Activated naive CD8-positive, alpha-beta T cell treated with anti-CD3 and anti-CD28 coated beads, Interleukin-2, amount 10 ng/mL, durations not matched to agents 7 days and 5 days (primary cell): Measurements from ENCODE around the gene PLCH2. TPM values are rescaled to one million over a fixed set of nuclear protein-coding genes. Genes with fewer than 3 reads are reported as not detected.
A peak's percentile ranks its signal among the peaks of the same experiment; 100 is the strongest.

ENCODE experiments used
- ATAC-seq: fragments of 150-1000 bp; cut with Tn5 transposase; one replicate; pipeline ENCODE4 v1.10.0; 2021; ENCODE audit warnings: low read depth, moderate library complexity
- POLR2A ChIA-PET: fragments of 350-600 bp; sonication (Branson Sonifier 250); formaldehyde crosslinking; loops from one replicate; lab custom pipeline; 2021; ENCODE audit warnings: antibody characterized with exemption; lab: Charles Lee
- DNase-seq: peaks from one replicate; pipeline ENCODE4 v3.0.0; 2021
- H3K27ac Mint-ChIP-seq: one replicate; pipeline ENCODE4 v1.8.0; 2022; ENCODE audit warnings: mild to moderate bottlenecking, mixed read lengths
- H3K27me3 Mint-ChIP-seq: one replicate; pipeline ENCODE4 v1.8.0; 2022; ENCODE audit warnings: mild to moderate bottlenecking, moderate library complexity, mixed read lengths
- H3K36me3 Mint-ChIP-seq: one replicate; pipeline ENCODE4 v1.8.0; 2021; ENCODE audit warnings: mild to moderate bottlenecking, mixed read lengths
- H3K4me1 Mint-ChIP-seq: one replicate; pipeline ENCODE4 v1.8.0; 2021; ENCODE audit warnings: mixed read lengths
- H3K4me3 Mint-ChIP-seq: one replicate; pipeline ENCODE4 v1.8.0; 2022; ENCODE audit warnings: mild to moderate bottlenecking, moderate library complexity, mixed read lengths
- H3K9me3 Mint-ChIP-seq: one replicate; pipeline ENCODE4 v1.8.0; 2021; ENCODE audit warnings: mixed read lengths
- total RNA-seq, 2 experiments: library from RNA; stranded (reverse); gene quantifications; one replicate each; pipeline ENCODE4 v1.2.3, GENCODE V29; 2021

PLCH2 gene
- total RNA-seq, 2 experiments from 2014 or later: 28.2 to 30.3 TPM

- Mint-ChIP-seq H3K4me3 (no peak overlapping the region), H3K27me3 (no peaks in the 10 kb centered on the region), H3K9me3 (no peaks in the 10 kb centered on the region), H3K4me1 (peaks cover 12% of the 10 kb centered on the region), H3K36me3 (no peaks in the 10 kb centered on the region), H3K27ac (no peak overlapping the region)
- no peak for DNase-seq
- no peak for ATAC-seq
- POLR2A ChIA-PET: interaction anchor here (1.7 kb wide), 1 partner anchor 53 kb away, joined by 7 read pairs; no protein-coding TSS in a partner anchor
Measured at GRCh38 chr1:2494323-2494693, 18.2 kb downstream of the PLCH2 start.

GRCh38 chr1:2495026-2495425, 18.9 kb downstream of the PLCH2 start:
- no peak for DNase-seq
- no peak for ATAC-seq
- H3K4me3 Mint-ChIP-seq: no peak overlapping the region
- H3K9me3 Mint-ChIP-seq: no peaks in the 10 kb centered on the region
- no peak overlapping the region for H3K27ac Mint-ChIP-seq
- POLR2A ChIA-PET: interaction anchor here (0.7 to 0.8 kb wide), 2 partner anchors 29 to 77 kb away, joined by 3 read pairs; no protein-coding TSS in a partner anchor
- H3K36me3 Mint-ChIP-seq: no peaks in the 10 kb centered on the region
- H3K27me3 Mint-ChIP-seq: no peaks in the 10 kb centered on the region
- peaks cover 16% of the 10 kb centered on the region for H3K4me1 Mint-ChIP-seq

GRCh38 chr1:2495546-2495945, 19.5 kb downstream of the PLCH2 start:
- ATAC-seq (no peak), DNase-seq (no peak)
- Mint-ChIP-seq H3K9me3 (no peaks in the 10 kb centered on the region), H3K4me1 (peaks cover 20% of the 10 kb centered on the region), H3K27ac (no peak overlapping the region), H3K27me3 (no peaks in the 10 kb centered on the region), H3K4me3 (no peak overlapping the region), H3K36me3 (no peaks in the 10 kb centered on the region)
- POLR2A ChIA-PET: interaction anchor here (0.7 to 0.8 kb wide), 2 partner anchors 29 to 78 kb away, joined by 3 read pairs; no protein-coding TSS in a partner anchor

GRCh38 chr1:2496087-2496622, 20.1 kb downstream of the PLCH2 start:
- H3K36me3 Mint-ChIP-seq: no peaks in the 10 kb centered on the region
- DNase-seq: peak; percentile 61
- POLR2A ChIA-PET: interaction anchor here (1.3 kb wide), 1 partner anchor 51 kb away, joined by 4 read pairs; no protein-coding TSS in a partner anchor
- no peak overlapping the region for H3K4me3 Mint-ChIP-seq
- peak; percentile 61 for ATAC-seq
- H3K4me1 Mint-ChIP-seq: peaks cover 20% of the 10 kb centered on the region
- H3K27ac Mint-ChIP-seq: peak overlapping the region; percentile 70
- no peaks in the 10 kb centered on the region for H3K27me3 Mint-ChIP-seq
- no peaks in the 10 kb centered on the region for H3K9me3 Mint-ChIP-seq

- Mint-ChIP-seq H3K4me1 (peaks cover 20% of the 10 kb centered on the region), H3K27me3 (no peaks in the 10 kb centered on the region), H3K36me3 (no peaks in the 10 kb centered on the region), H3K27ac (no peak overlapping the region), H3K9me3 (no peaks in the 10 kb centered on the region), H3K4me3 (no peak overlapping the region)
- POLR2A ChIA-PET: interaction anchor here (1.3 kb wide), 1 partner anchor 51 kb away, joined by 4 read pairs; no protein-coding TSS in a partner anchor
- ATAC-seq: no peak
- DNase-seq: no peak
Measured at GRCh38 chr1:2496746-2497145, 20.7 kb downstream of the PLCH2 start.

- no peak overlapping the region for H3K27ac Mint-ChIP-seq
- no peak for ATAC-seq
- no peaks in the 10 kb centered on the region for H3K9me3 Mint-ChIP-seq
- H3K36me3 Mint-ChIP-seq: no peaks in the 10 kb centered on the region
- no peak for DNase-seq
- POLR2A ChIA-PET: interaction anchor here (0.9 to 1.3 kb wide), 2 partner anchors 49 to 51 kb away, joined by 3 to 4 read pairs; no protein-coding TSS in a partner anchor
- no peaks in the 10 kb centered on the region for H3K27me3 Mint-ChIP-seq
- no peak overlapping the region for H3K4me3 Mint-ChIP-seq
- H3K4me1 Mint-ChIP-seq: peaks cover 20% of the 10 kb centered on the region
Measured at GRCh38 chr1:2497891-2498290, 21.8 kb downstream of the PLCH2 start.

GRCh38 chr1:2498648-2499047, 22.6 kb downstream of the PLCH2 start:
- Mint-ChIP-seq H3K27ac (no peak overlapping the region), H3K4me1 (peaks cover 17% of the 10 kb centered on the region), H3K36me3 (no peaks in the 10 kb centered on the region), H3K4me3 (no peak overlapping the region), H3K9me3 (no peaks in the 10 kb centered on the region), H3K27me3 (no peaks in the 10 kb centered on the region)
- DNase-seq (no peak), ATAC-seq (no peak)
- POLR2A ChIA-PET: interaction anchor here (1.5 kb wide), 1 partner anchor 87 kb away, joined by 3 read pairs; no protein-coding TSS in a partner anchor

- no peak for DNase-seq
- no peak overlapping the region for H3K4me3 Mint-ChIP-seq
- H3K27me3 Mint-ChIP-seq: no peaks in the 10 kb centered on the region
- H3K27ac Mint-ChIP-seq: peak overlapping the region; percentile 30
- no peaks in the 10 kb centered on the region for H3K9me3 Mint-ChIP-seq
- H3K4me1 Mint-ChIP-seq: peaks cover 12% of the 10 kb centered on the region
- H3K36me3 Mint-ChIP-seq: no peaks in the 10 kb centered on the region
- no peak for ATAC-seq
- POLR2A ChIA-PET: interaction anchor here (1.5 to 1.6 kb wide), 2 partner anchors 48 to 86 kb away, joined by 3 to 6 read pairs; no protein-coding TSS in a partner anchor
Measured at GRCh38 chr1:2499260-2499659, 23.2 kb downstream of the PLCH2 start.

GRCh38 chr1:2499986-2500596, 24.0 kb downstream of the PLCH2 start:
- DNase-seq: no peak
- no peaks in the 10 kb centered on the region for H3K36me3 Mint-ChIP-seq
- H3K4me3 Mint-ChIP-seq: peak overlapping the region; percentile 37
- peaks cover 12% of the 10 kb centered on the region for H3K4me1 Mint-ChIP-seq
- no peaks in the 10 kb centered on the region for H3K27me3 Mint-ChIP-seq
- ATAC-seq: peak; percentile 28
- POLR2A ChIA-PET: interaction anchor here (1.0 to 1.7 kb wide), 5 partner anchors 24 to 85 kb away, joined by 3 to 6 read pairs (median 4); partner anchors contain the start of gene PANK4
- no peaks in the 10 kb centered on the region for H3K9me3 Mint-ChIP-seq
- H3K27ac Mint-ChIP-seq: peak overlapping the region; percentile 76

- Mint-ChIP-seq H3K4me3 (no peak overlapping the region), H3K27me3 (no peaks in the 10 kb centered on the region), H3K4me1 (peaks cover 9% of the 10 kb centered on the region), H3K36me3 (no peaks in the 10 kb centered on the region), H3K9me3 (no peaks in the 10 kb centered on the region), H3K27ac (no peak overlapping the region)
- POLR2A ChIA-PET: interaction anchor here (1.0 to 1.7 kb wide), 6 partner anchors 23 to 86 kb away, joined by 3 to 6 read pairs (median 4); partner anchors contain the start of gene PANK4
- ATAC-seq (no peak), DNase-seq (no peak)
Measured at GRCh38 chr1:2501041-2501819, 25.1 kb downstream of the PLCH2 start.

GRCh38 chr1:2501820-2502119, 25.7 kb downstream of the PLCH2 start:
- POLR2A ChIA-PET: interaction anchor here (1.1 to 1.2 kb wide), 2 partner anchors 46 to 86 kb away, joined by 3 to 4 read pairs; no protein-coding TSS in a partner anchor

GRCh38 chr1:2502210-2502609, 26.1 kb downstream of the PLCH2 start:
- no peaks in the 10 kb centered on the region for H3K9me3 Mint-ChIP-seq
- POLR2A ChIA-PET: interaction anchor here (1.1 to 1.2 kb wide), 2 partner anchors 46 to 86 kb away, joined by 3 to 4 read pairs; no protein-coding TSS in a partner anchor
- H3K4me1 Mint-ChIP-seq: peaks cover 9% of the 10 kb centered on the region
- no peak for DNase-seq
- H3K4me3 Mint-ChIP-seq: no peak overlapping the region
- H3K27me3 Mint-ChIP-seq: no peaks in the 10 kb centered on the region
- H3K36me3 Mint-ChIP-seq: no peaks in the 10 kb centered on the region
- no peak overlapping the region for H3K27ac Mint-ChIP-seq
- ATAC-seq: no peak

More at GRCh38 chr1:2501820-2502119, 25.7 kb downstream of the PLCH2 start:
- H3K36me3 Mint-ChIP-seq: no peaks in the 10 kb centered on the region
- no peaks in the 10 kb centered on the region for H3K9me3 Mint-ChIP-seq
- H3K4me3 Mint-ChIP-seq: no peak overlapping the region
- peaks cover 9% of the 10 kb centered on the region for H3K4me1 Mint-ChIP-seq
- DNase-seq (no peak), ATAC-seq (no peak)
- no peaks in the 10 kb centered on the region for H3K27me3 Mint-ChIP-seq
- H3K27ac Mint-ChIP-seq: no peak overlapping the region
